ENCODE measurements around the gene REEP3. TPM values are rescaled to one million over a fixed set of nuclear protein-coding genes. Genes with fewer than 3 reads are reported as not detected.
A peak's percentile ranks its signal among the peaks of the same experiment; 100 is the strongest.

The REEP3 gene, protein sequence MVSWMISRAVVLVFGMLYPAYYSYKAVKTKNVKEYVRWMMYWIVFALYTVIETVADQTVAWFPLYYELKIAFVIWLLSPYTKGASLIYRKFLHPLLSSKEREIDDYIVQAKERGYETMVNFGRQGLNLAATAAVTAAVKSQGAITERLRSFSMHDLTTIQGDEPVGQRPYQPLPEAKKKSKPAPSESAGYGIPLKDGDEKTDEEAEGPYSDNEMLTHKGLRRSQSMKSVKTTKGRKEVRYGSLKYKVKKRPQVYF
- 33.7 and 36.7 TPM in 2 replicates for total RNA-seq
- long read RNA-seq, full-length matches to known transcripts, result 1 of 7 reads
- long read RNA-seq, partial matches to known transcripts, result 0 of 7 reads
- long read RNA-seq, other reads (novel, unspliced or antisense), result 6 of 7 reads

DNA sequence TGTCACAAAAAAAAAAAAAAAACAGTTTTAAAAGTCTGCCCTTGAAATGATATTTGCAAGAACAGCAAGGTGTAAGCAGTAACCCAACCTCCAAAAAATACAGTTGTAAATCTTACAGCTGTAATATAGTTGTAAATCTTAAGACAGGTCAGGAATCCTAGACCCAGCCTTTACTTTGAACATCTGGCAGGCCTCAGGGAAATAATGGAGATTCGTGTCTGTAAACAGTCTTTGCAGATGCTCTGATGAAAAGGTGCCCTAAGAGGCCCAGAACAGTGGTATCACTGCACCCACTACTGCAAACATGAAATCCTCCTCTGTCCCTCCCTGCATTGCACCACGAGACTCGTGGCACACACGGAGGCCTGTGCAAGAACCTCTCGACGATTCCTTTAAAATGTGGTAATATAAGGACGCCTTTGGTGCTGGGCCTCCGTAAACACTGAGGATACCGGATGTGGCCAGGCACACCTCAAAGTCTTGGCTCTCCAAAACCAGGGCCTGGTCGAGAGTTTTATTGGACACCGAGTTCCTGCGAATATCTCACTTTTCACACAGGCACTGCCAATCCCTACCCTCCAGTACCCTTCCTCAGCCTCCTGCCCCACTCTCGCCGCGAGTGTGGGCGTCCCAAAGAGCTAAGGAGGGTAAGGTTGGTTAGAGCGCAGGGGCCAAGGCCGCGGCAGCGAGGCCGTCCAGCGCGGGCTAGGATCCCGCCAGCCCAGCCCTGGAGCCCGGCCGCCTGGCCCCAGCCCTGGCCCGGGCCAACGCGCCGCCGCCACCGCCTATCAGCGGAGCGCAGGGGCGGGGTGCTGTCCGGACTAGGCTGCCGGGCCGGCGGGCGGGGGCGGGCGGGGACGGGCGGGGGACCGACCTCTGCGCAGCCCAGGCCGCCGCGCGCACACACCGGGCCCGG lies at the start of gene REEP3:
TSS of gene REEP3 (plus strand) at position 902 of the 916 bp plus-strand sequence. CDS start 145 bp downstream, outside the sequence.
- H3K9me3 Mint-ChIP-seq, result peaks cover 3% of the 10 kb centered on the region
- peak within 1 kb of the TSS; percentile 99 for H3K27ac Mint-ChIP-seq (ENCODE audit: unreplicated experiment)
- H3K27me3 Mint-ChIP-seq (ENCODE audit: low read depth), result no peaks in the 10 kb centered on the region
- TF ChIP-seq, protein P1, sequence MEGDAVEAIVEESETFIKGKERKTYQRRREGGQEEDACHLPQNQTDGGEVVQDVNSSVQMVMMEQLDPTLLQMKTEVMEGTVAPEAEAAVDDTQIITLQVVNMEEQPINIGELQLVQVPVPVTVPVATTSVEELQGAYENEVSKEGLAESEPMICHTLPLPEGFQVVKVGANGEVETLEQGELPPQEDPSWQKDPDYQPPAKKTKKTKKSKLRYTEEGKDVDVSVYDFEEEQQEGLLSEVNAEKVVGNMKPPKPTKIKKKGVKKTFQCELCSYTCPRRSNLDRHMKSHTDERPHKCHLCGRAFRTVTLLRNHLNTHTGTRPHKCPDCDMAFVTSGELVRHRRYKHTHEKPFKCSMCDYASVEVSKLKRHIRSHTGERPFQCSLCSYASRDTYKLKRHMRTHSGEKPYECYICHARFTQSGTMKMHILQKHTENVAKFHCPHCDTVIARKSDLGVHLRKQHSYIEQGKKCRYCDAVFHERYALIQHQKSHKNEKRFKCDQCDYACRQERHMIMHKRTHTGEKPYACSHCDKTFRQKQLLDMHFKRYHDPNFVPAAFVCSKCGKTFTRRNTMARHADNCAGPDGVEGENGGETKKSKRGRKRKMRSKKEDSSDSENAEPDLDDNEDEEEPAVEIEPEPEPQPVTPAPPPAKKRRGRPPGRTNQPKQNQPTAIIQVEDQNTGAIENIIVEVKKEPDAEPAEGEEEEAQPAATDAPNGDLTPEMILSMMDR (conservative IDR thresholded peaks at IDR 0.05), result no peak
- H3K4me3 Mint-ChIP-seq, result peak within 1 kb of the TSS; percentile 97
- peaks cover 16% of the 10 kb centered on the region for H3K36me3 Mint-ChIP-seq (ENCODE audit: low read depth)
- DNase-seq (ENCODE audit: low read depth, low spot score), result peak; percentile 57
- H3K4me1 Mint-ChIP-seq, result peaks cover 59% of the 10 kb centered on the region

DNA sequence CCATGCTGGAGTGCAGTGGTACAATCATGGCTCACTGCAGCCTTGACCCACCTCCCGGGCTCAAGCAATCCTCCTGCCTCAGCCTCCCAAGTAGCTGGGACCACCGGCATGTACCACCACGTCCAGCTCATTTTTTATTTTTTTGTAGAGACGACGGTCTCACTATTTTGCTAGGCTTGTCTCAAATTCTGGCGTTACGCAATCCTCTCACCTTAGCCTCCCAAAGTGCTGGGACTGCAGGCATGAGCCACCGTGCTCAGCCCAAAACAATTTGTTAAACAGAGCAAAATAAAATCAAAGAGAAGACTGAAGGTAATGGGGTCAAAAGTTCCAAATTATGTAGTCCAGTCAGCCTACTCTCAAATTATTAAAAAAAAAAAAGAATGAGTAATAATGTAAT lies 46.7 kb upstream of the REEP3 start:
- H3K9me3 Mint-ChIP-seq, result peaks cover 2% of the 10 kb centered on the region
- no peak for DNase-seq (ENCODE audit: low read depth, low spot score)
- no peaks in the 10 kb centered on the region for H3K27me3 Mint-ChIP-seq (ENCODE audit: low read depth)
- peaks cover 4% of the 10 kb centered on the region for H3K36me3 Mint-ChIP-seq (ENCODE audit: low read depth)
- peak overlapping the region; percentile 83 for H3K27ac Mint-ChIP-seq (ENCODE audit: unreplicated experiment)
- no peak overlapping the region for H3K4me3 Mint-ChIP-seq
- peaks cover 16% of the 10 kb centered on the region for H3K4me1 Mint-ChIP-seq
- TF ChIP-seq, protein P1 (conservative IDR thresholded peaks at IDR 0.05), result no peak

DNA sequence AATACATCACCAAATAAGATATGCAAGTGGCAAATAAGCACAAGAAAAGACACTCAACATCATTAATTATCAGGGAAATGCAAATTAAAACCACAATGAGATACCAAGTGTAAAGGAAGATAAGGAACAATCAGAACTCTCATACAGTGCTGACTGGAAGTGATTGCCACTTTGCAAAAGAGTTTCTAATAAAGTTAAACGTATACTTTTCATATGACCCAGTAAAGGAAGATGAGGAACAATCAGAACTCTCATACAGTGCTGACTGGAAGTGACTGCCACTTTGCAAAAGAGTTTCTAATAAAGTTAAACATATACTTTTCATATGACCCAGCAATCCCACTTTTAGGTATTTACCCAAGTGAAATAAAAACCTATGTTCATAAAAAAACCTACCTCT lies 43.3 kb upstream of the REEP3 start:
- Mint-ChIP-seq H3K9me3 (peaks cover 2% of the 10 kb centered on the region), H3K36me3 (ENCODE audit: low read depth) (peaks cover 4% of the 10 kb centered on the region), H3K4me3 (no peak overlapping the region), H3K27ac (ENCODE audit: unreplicated experiment) (no peak overlapping the region), H3K4me1 (peaks cover 16% of the 10 kb centered on the region), H3K27me3 (ENCODE audit: low read depth) (no peaks in the 10 kb centered on the region)
- no peak for DNase-seq (ENCODE audit: low read depth, low spot score)
- TF ChIP-seq, protein P1 (conservative IDR thresholded peaks at IDR 0.05), result no peak

DNA sequence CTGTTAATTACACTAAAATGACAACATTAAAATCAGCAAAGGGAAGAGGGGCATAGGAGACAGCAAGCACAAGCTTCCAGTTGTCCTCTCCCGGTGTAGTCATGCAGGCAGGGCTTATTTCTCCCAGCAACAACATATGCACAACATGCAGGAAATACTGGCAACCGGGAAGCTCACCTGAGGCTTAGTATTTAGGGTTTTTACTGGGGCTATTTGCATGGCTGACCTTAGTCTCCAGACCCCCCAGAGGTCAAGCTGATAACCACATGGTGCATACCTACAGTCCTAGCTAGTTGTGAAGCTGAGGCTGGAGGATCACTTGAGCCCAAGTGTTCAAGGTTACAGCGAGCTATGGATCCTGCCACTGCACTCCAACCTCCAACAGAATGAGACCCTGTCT lies 42.6 kb upstream of the REEP3 start:
- Mint-ChIP-seq H3K4me1 (peaks cover 16% of the 10 kb centered on the region), H3K36me3 (ENCODE audit: low read depth) (peaks cover 4% of the 10 kb centered on the region), H3K9me3 (peaks cover 2% of the 10 kb centered on the region), H3K27me3 (ENCODE audit: low read depth) (no peaks in the 10 kb centered on the region), H3K4me3 (no peak overlapping the region), H3K27ac (ENCODE audit: unreplicated experiment) (no peak overlapping the region)
- DNase-seq (ENCODE audit: low read depth, low spot score), result no peak
- TF ChIP-seq, protein P1 (conservative IDR thresholded peaks at IDR 0.05), result no peak

DNA sequence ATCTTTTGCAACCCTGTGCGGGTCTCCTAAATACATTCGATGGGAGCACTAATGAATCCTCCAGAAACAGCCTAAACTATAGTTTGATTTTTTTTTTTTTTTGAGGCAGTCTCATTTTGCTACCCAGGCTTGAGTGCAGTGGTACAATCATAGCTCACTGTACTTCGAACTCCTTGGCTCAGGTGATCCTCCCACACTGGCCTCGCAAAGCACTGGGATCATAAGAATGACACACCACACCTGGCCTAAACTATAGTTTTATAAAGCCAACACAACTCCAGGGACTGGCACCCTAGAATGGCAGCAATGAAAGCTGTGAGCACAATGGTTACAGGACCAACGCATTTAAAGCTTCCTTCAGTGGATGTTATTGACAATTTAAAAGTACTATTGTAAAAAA lies 41.0 kb upstream of the REEP3 start:
- no peak for DNase-seq (ENCODE audit: low read depth, low spot score)
- no peak overlapping the region for H3K4me3 Mint-ChIP-seq
- no peak overlapping the region for H3K27ac Mint-ChIP-seq (ENCODE audit: unreplicated experiment)
- peaks cover 17% of the 10 kb centered on the region for H3K4me1 Mint-ChIP-seq
- no peaks in the 10 kb centered on the region for H3K27me3 Mint-ChIP-seq (ENCODE audit: low read depth)
- peaks cover 4% of the 10 kb centered on the region for H3K36me3 Mint-ChIP-seq (ENCODE audit: low read depth)
- H3K9me3 Mint-ChIP-seq, result peaks cover 2% of the 10 kb centered on the region
- TF ChIP-seq, protein P1 (conservative IDR thresholded peaks at IDR 0.05), result no peak

Measured in neural crest cell (in vitro differentiated cells).